Heart left ventricle (tissue), 16 donors: ENCODE data around the gene SLC24A4. TPM values are rescaled to one million over a fixed set of nuclear protein-coding genes. Genes with fewer than 3 reads are reported as not detected.
A peak's percentile ranks its signal among the peaks of the same experiment; 100 is the strongest.

Source experiments
- ATAC-seq, 4 donors: fragments of 200-7000 bp; cut with Tn5 transposase; one replicate each; pipeline ENCODE4 v1.9.1; 2020 to 2022; ENCODE audit warnings: moderate library complexity in 4 of 4, mild to moderate bottlenecking in 3 of 4, moderate number of reproducible peaks in 1 of 4
- DNase-seq, 5 donors: peaks; one replicate each; pipeline ENCODE4 v3.0.0-alpha.2; 2020
- H3K27ac ChIP-seq, 12 donors: fragments of 200-600 bp; sonication (generic) in 4 of 12; one replicate each; pipeline versions ENCODE4 v1.5.0 to v1.8.0; 2016 to 2022; ENCODE audit warnings: mild to moderate bottlenecking in 2 of 12
- H3K27me3 ChIP-seq, 9 donors: fragments of 200-600 bp; sonication (generic) in 2 of 9; one replicate each; pipeline versions ENCODE4 v1.5.1 to v1.8.0; 2016 to 2022; ENCODE audit warnings: mild to moderate bottlenecking in 3 of 9
- H3K36me3 ChIP-seq, 9 donors: fragments of 200-600 bp; sonication (generic) in 2 of 9; one replicate each; pipeline versions ENCODE4 v1.5.0 to v1.8.0; 2018 to 2022; ENCODE audit warnings: mild to moderate bottlenecking in 2 of 9
- H3K4me1 ChIP-seq, 12 donors: fragments of 200-600 bp; sonication (generic) in 4 of 12; one replicate each; pipeline versions ENCODE4 v1.5.0 to v1.8.0; 2016 to 2022; ENCODE audit warnings: mild to moderate bottlenecking in 3 of 12
- H3K4me3 ChIP-seq, 12 donors: fragments of 200-600 bp; sonication (generic) in 4 of 12; one replicate each; pipeline versions ENCODE4 v1.5.0 to v1.8.0; 2017 to 2022; ENCODE audit warnings: mild to moderate bottlenecking in 9 of 12, moderate library complexity in 4 of 12
- H3K9me3 ChIP-seq, 12 donors: fragments of 200-600 bp; sonication (generic) in 4 of 12; one replicate each; pipeline versions ENCODE4 v1.5.0 to v1.8.0; 2016 to 2022; ENCODE audit warnings: mild to moderate bottlenecking in 1 of 12
- CTCF ChIP-seq, 12 donors: fragments of 200-600 bp; sonication (generic) in 4 of 12; IDR thresholded peaks; one replicate each; pipeline versions ENCODE4 v1.5.0 to v1.8.0; 2018 to 2022; ENCODE audit warnings: antibody characterized with exemption in 12 of 12, mild to moderate bottlenecking in 5 of 12
- POLR2A ChIP-seq, 2 donors: fragments of 450-650 bp; IDR thresholded peaks; one replicate each; pipeline ENCODE4 v1.6.1; 2017; ENCODE audit warnings: antibody characterized with exemption in 2 of 2, mild to moderate bottlenecking in 2 of 2, moderate library complexity in 2 of 2
- WGBS, 4 donors: extraction: QIAGEN DNeasy Blood & Tissue Kit in 2 of 4; methylation state at CpG; one replicate each; pipeline versions ENCODE4 v1.1.5 to v1.1.7; 2013 to 2018; 5-methylcytosine and 5-hydroxymethylcytosine counted together
- intact Hi-C, 10 donors: fragments of 100-400 bp; cut with DNase I; formaldehyde crosslinking; loops; one replicate each; pipeline versions ENCODE4 v1.11.1 to v1.14.2; 2022
- polyA plus RNA-seq, 2 donors: library from polyadenylated mRNA; stranded (reverse); fragments of 200-250 nt; gene quantifications; one replicate each; pipeline ENCODE4 v1.2.3, GENCODE V29; 2013
- total RNA-seq, 9 donors: library from RNA; depleted of rRNA in 2 of 9; stranded (reverse); fragments of >200 nt in 2 of 9; fragmentation: NEBNext Ultra II Directional in 3 of 9; extraction: Animal tissue kit (Norgen Biotek cat#: 25700) in 3 of 9; gene quantifications; one replicate each; pipeline versions ENCODE4 v1.1.0 to v1.2.4, GENCODE V29; 2016 to 2023
- donor health status: ischemic (EF 13 %, LVEDD 7.1; RV severe dilation, severe dysfunction).
- donor health status: healthy with polysubstance abuse.
- donor health status: DM: no; HTN: yes; CAD: no.
- donor health status: DM: no; HTN: no; CAD: no.
- donor health status: ischemic (EF 25% LVEDD 6.9; RV normal size, moderate dysfunction).
- donor health status: ischemic (EF 25% LVEDD 5.7; RV mildly dilated, moderate dysfunction).
- donor health status: healthy.
- donor health status: DM: yes; HTN: yes; CAD: no.
- donor health status: ischemic (EF 35%, LVEDD 5.7; RV mildly dilated, moderate dysfunction).
- donor health status: nonischemic (EF 11% LVEDD 7.7; RV severe dilation, severe dysfunction).
- donor health status: DM: yes; HTN: yes; CAD: no.
- donor health status: PGD.
- donor health status: ischemic (EF 29% LVEDD 5.4; RV normal size, mild dysfunction).
- donor health status: nonischemic (EF 23%, LVEDD 6.1; RV moderate dilation, normal function).

SLC24A4 gene
- total and polyA plus RNA-seq, 11 donors, result 0.05 to 1.6 (median 0.23) TPM

GRCh38 chr14:92515546-92516343, 192.8 kb downstream of the SLC24A4 start:
- Histone ChIP-seq H3K4me1 (peaks cover 0 to 86% (median 28%) of the 10 kb centered on the region in 12 donors), H3K9me3 (no peaks in the 10 kb centered on the region), H3K27ac (peak overlapping the region in 5 of 12 donors; percentile 80 to 94 (median 93)), H3K27me3 (no peaks in the 10 kb centered on the region), H3K36me3 (peaks cover 0 to 3% (median 0%) of the 10 kb centered on the region in 9 donors), H3K4me3 (peak overlapping the region in 7 of 12 donors; percentile 65 to 94 (median 73))
- ATAC-seq (no peak), DNase-seq (no peak)
- intact Hi-C loops, result loop anchor here in 1 of 10 donors (5.0 kb wide), 1 partner anchor 162 kb away; no protein-coding TSS in a partner anchor
- TF ChIP-seq POLR2A (IDR thresholded peaks at IDR 0.05), result no peak
- no peak for TF ChIP-seq CTCF (IDR thresholded peaks at IDR 0.05)
- WGBS, 4 donors, result 85 to 91% (median 86%) methylated on average over 5 of the region's 5 CpGs

GRCh38 chr14:92516344-92516965, 193.5 kb downstream of the SLC24A4 start:
- intact Hi-C loops, result loop anchor here in 1 of 10 donors (5.0 kb wide), 1 partner anchor 161 kb away; no protein-coding TSS in a partner anchor
- Histone ChIP-seq H3K27me3 (no peaks in the 10 kb centered on the region), H3K4me3 (no peak overlapping the region), H3K27ac (peak overlapping the region in 4 of 12 donors; percentile 12 to 90 (median 32)), H3K4me1 (peaks cover 0 to 79% (median 24%) of the 10 kb centered on the region in 12 donors), H3K36me3 (peaks cover 0 to 3% (median 0%) of the 10 kb centered on the region in 9 donors), H3K9me3 (no peaks in the 10 kb centered on the region)
- TF ChIP-seq POLR2A (IDR thresholded peaks at IDR 0.05) (no peak), CTCF (IDR thresholded peaks at IDR 0.05) (no peak)
- WGBS, 4 donors, result 82 to 95% (median 86%) methylated on average over 3 to 4 of the region's 4 CpGs
- no peak for DNase-seq
- no peak for ATAC-seq

- 79 to 94% (median 92%) methylated on average over 5 of the region's 5 CpGs for WGBS, 4 donors
- Histone ChIP-seq H3K27ac (peak overlapping the region in 2 of 12 donors; percentile 44 to 48), H3K36me3 (peaks cover 0 to 3% (median 0%) of the 10 kb centered on the region in 9 donors), H3K4me3 (no peak overlapping the region), H3K9me3 (no peaks in the 10 kb centered on the region), H3K27me3 (no peaks in the 10 kb centered on the region), H3K4me1 (peaks cover 0 to 73% (median 19%) of the 10 kb centered on the region in 12 donors)
- ATAC-seq (no peak), DNase-seq (no peak)
- intact Hi-C loops, result loop anchor here in 1 of 10 donors (5.0 kb wide), 1 partner anchor 160 kb away; no protein-coding TSS in a partner anchor
- TF ChIP-seq POLR2A (IDR thresholded peaks at IDR 0.05) (no peak), CTCF (IDR thresholded peaks at IDR 0.05) (no peak)
These were observed 194.1 kb downstream of the SLC24A4 start for GRCh38 chr14:92516966-92517506.
